Measurements from ENCODE around the gene PROX1. TPM values are rescaled to one million over a fixed set of nuclear protein-coding genes. Genes with fewer than 3 reads are reported as not detected.

The PROX1 gene
- total RNA-seq, 1 donor from 2014 or later, result 85.2 TPM

- no peak for ATAC-seq (ENCODE audit: poor library complexity)
- intact Hi-C loops (cut with DNase I), result no loop called here
- no peak for DNase-seq
These were observed 9.9 kb upstream of the PROX1 start for GRCh38 chr1:213977909-213978308.

GRCh38 chr1:213979751-213980586, 7.8 kb upstream of the PROX1 start:
- DNase-seq (no peak), ATAC-seq (ENCODE audit: poor library complexity) (no peak)
- intact Hi-C loops (cut with DNase I), result loop anchor here (10.0 kb wide), 1 partner anchor 605 kb away; no protein-coding TSS in a partner anchor

GRCh38 chr1:213980906-213981305, 6.9 kb upstream of the PROX1 start:
- intact Hi-C loops (cut with DNase I), result loop anchor here (10.0 kb wide), 1 partner anchor 606 kb away; no protein-coding TSS in a partner anchor
- ATAC-seq (ENCODE audit: poor library complexity) (no peak), DNase-seq (no peak)

GRCh38 chr1:213982289-213982671, 5.5 kb upstream of the PROX1 start:
- intact Hi-C loops (cut with DNase I), result loop anchor here (10.0 kb wide), 1 partner anchor 607 kb away; no protein-coding TSS in a partner anchor
- no peak for DNase-seq
- ATAC-seq (ENCODE audit: poor library complexity), result no peak

- ATAC-seq (ENCODE audit: poor library complexity) (peak; percentile 56), DNase-seq (peak; percentile 57)
- intact Hi-C loops (cut with DNase I), result loop anchor here (10.0 kb wide), 1 partner anchor 608 kb away; no protein-coding TSS in a partner anchor
These were observed 4.9 kb upstream of the PROX1 start for GRCh38 chr1:213982672-213983492.

- ATAC-seq (ENCODE audit: poor library complexity), result no peak
- DNase-seq, result no peak
- intact Hi-C loops (cut with DNase I), result loop anchor here (10.0 kb wide), 1 partner anchor 609 kb away; no protein-coding TSS in a partner anchor
These were observed 4.0 kb upstream of the PROX1 start for GRCh38 chr1:213983493-213984386.

GRCh38 chr1:213984387-213985208, 3.2 kb upstream of the PROX1 start:
- no peak for ATAC-seq (ENCODE audit: poor library complexity)
- no peak for DNase-seq
- intact Hi-C loops (cut with DNase I), result loop anchor here (5.0 to 10.0 kb wide), 2 partner anchors 138 to 610 kb away; no protein-coding TSS in a partner anchor

- intact Hi-C loops (cut with DNase I), result loop anchor here (5.0 to 10.0 kb wide), 2 partner anchors 137 to 611 kb away; no protein-coding TSS in a partner anchor
- ATAC-seq (ENCODE audit: poor library complexity) (peak; percentile 16), DNase-seq (peak; percentile 54)
These were observed 2.4 kb upstream of the PROX1 start for GRCh38 chr1:213985209-213986019.

GRCh38 chr1:213986020-213986924, 1.5 kb upstream of the PROX1 start:
- intact Hi-C loops (cut with DNase I), result loop anchor here (5.0 to 10.0 kb wide), 2 partner anchors 136 to 611 kb away; no protein-coding TSS in a partner anchor
- DNase-seq (no peak), ATAC-seq (ENCODE audit: poor library complexity) (no peak)

GRCh38 chr1:213986925-213987250, 885 bp upstream of the PROX1 start:
- ATAC-seq (ENCODE audit: poor library complexity), result no peak
- intact Hi-C loops (cut with DNase I), result loop anchor here (5.0 to 10.0 kb wide), 2 partner anchors 135 to 612 kb away; no protein-coding TSS in a partner anchor

GRCh38 chr1:213987422-213987926, 299 bp upstream of the PROX1 start:
- ATAC-seq (ENCODE audit: poor library complexity) (peak; percentile 48), DNase-seq (peak; percentile 85)
- intact Hi-C loops (cut with DNase I), result loop anchor here (5.0 to 10.0 kb wide), 2 partner anchors 135 to 613 kb away; no protein-coding TSS in a partner anchor

More at GRCh38 chr1:213986925-213987250, 885 bp upstream of the PROX1 start:
- DNase-seq, result no peak

GRCh38 chr1:213988507-213989001, 781 bp downstream of the PROX1 start:
- intact Hi-C loops (cut with DNase I), result loop anchor here (5.0 to 10.0 kb wide), 2 partner anchors 134 to 614 kb away; no protein-coding TSS in a partner anchor
- DNase-seq (no peak), ATAC-seq (ENCODE audit: poor library complexity) (peak; percentile 25)

- DNase-seq (no peak), ATAC-seq (ENCODE audit: poor library complexity) (peak; percentile 8)
- intact Hi-C loops (cut with DNase I), result loop anchor here (5.0 to 10.0 kb wide), 2 partner anchors 133 to 614 kb away; no protein-coding TSS in a partner anchor
These were observed 1.5 kb downstream of the PROX1 start for GRCh38 chr1:213989002-213989855.

- ATAC-seq (ENCODE audit: poor library complexity), result no peak
- DNase-seq, result no peak
- intact Hi-C loops (cut with DNase I), result no loop called here
These were observed 6.2 kb downstream of the PROX1 start for GRCh38 chr1:213993929-213994328.
